ENCODE measurements around the gene F8. TPM values are rescaled to one million over a fixed set of nuclear protein-coding genes. Genes with fewer than 3 reads are reported as not detected.
"Not testable (repeated sequence)": the region's sequence is repeated elsewhere in the genome, so short reads cannot be mapped to it uniquely, and the experiment has no call there.

Gene F8
- total RNA-seq, 1 donor from 2014 or later, result 49.4 TPM

- no peak for DNase-seq
- ATAC-seq, result no peak
- intact Hi-C loops (cut with micrococcal nuclease), result no loop called here
These were observed 31.0 kb downstream of the F8 start for GRCh38 chrX:154991476-154991875.

DNA sequence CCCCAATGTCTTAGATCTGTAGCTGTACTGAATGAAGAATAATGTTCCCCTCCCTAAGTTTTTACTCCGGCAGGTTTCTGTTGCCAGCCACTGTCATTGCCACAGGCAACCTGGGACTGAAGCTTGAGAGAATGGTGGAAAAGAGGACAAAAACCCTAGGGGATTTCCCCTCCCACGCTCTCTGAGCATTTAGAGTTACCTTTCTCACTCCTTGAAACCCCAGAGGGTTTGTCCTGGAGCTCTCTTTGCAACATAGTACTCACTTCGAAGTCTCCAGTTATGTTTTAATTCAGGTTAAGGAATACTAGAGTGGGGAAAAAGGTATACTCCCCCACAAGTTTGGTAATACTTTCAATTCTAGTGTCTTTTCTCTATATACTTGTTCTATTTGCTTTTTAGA, 31.5 kb downstream of the F8 start:
- ATAC-seq (no peak), DNase-seq (no peak)
- intact Hi-C loops (cut with micrococcal nuclease), result no loop called here

DNA sequence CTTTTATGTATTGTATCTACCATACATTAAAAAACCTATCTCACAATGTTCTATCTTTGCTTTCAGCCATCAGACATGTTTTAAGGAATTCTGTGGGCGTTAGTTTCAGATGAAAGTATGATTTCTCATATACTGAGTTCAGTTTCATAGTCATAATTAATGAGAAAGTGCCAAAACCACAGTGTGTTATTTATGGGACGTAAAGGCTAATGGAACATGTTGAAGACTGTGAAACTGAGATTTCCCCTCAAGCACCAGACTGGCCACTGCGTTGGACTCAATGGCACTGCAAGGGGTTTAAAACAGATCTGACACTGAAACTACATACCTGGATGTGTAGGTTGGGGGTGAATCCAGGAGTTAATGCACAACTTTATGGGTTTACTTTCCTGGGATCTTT, 32.0 kb downstream of the F8 start:
- intact Hi-C loops (cut with micrococcal nuclease), result no loop called here
- no peak for ATAC-seq
- DNase-seq, result no peak

- ATAC-seq (no peak), DNase-seq (no peak)
- intact Hi-C loops (cut with micrococcal nuclease), result no loop called here
These were observed 33.8 kb downstream of the F8 start for GRCh38 chrX:154988719-154989118.

DNA sequence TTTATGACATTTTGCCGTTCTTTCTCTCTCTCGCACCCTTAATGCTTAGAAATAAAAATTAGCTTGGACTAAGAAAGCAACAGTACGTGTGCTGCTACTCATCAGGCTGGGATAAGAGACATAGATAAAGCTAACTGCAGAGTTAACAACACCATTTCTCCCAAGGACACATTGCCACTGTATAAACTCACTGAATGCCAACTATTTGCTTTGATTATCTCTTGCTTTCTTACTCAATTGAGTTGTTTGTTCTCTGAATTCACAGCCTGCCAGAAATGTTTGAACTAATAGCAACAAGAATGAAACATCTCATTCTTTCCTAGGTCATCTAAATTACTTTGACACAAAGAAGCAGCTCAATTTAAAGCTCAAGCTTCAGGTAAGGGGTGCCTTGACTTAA, 34.6 kb downstream of the F8 start:
- intact Hi-C loops (cut with micrococcal nuclease), result no loop called here
- ATAC-seq (no peak), DNase-seq (no peak)

DNA sequence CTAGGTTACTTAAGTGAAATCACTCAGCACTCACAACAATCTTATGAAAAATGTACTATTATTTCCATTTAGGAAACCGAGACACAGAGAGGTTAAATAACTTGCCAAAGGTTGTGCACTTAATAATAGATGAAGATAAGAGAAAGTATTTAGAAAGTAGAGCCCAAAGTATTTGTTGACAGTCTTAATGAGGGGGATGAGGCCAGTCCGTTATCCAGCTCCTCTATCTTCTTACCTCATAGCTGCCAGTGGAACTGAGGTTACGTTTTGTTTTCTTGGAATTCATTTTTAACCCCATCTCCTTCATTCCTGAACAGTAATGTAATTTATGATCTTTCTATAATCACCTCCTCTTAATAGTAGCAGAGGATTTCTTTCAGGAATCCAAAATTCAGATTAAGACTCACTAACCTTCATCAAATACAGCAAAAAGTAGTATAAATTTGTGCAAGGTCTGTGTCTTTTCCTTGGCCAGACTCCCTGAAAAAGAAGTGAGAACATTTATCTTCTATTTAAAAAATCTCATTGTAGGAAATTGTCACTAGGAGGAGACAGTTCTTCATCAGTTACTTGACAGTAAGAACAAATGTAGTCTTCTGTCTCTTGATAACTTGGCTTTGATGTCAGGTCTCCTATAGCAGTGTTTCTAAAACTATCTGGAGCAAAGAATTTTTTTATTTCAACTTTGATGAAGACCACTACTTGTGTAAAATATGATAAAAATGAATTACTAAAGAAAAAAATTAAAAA, 35.5 kb downstream of the F8 start:
- ATAC-seq (no peak), DNase-seq (no peak)
- intact Hi-C loops (cut with micrococcal nuclease), result no loop called here

DNA sequence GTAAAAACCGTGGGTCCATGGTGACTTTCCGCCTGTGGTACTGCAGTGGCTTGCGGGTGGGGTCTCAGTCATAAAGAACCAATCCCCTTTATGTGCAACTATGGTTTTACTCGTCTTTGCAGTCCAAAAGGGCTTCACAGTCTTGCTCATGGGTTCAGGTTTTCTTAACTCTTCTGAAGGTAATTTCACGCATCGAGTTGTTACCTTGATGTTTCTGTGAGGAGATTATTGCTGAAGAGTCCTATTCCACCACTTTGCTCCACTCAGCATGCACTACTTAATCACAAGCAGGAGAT, 41.5 kb downstream of the F8 start:
- ATAC-seq (no peak), DNase-seq (no peak)
- intact Hi-C loops (cut with micrococcal nuclease), result no loop called here

- peak; percentile 65 for DNase-seq
- peak; percentile 90 for ATAC-seq
- intact Hi-C loops (cut with micrococcal nuclease), result no loop called here
These were observed 42.0 kb downstream of the F8 start for GRCh38 chrX:154980330-154981115.

DNA sequence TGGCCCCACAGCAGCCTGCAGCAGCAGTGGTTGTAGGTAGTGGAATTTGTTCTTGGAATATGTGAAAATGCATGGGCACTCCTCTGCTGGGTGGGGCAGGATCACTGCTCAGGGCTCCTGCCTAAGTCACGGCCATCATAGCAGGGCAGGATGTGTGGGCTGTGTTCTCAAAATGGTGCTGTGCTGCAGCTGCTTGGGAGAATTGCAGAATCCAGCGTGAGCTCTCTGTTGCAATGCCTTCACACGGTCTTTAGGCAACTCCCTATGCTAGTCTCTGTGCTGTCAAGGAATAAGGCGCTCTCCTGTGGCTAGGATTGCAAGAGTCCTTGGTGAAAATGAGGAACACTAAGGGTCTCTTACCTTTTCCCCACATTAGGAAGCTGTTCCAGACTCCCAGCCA, 42.9 kb downstream of the F8 start:
- ATAC-seq (no peak), DNase-seq (no peak)
- intact Hi-C loops (cut with micrococcal nuclease), result loop anchor here (5.0 kb wide), 1 partner anchor 78 kb away; no protein-coding TSS in a partner anchor

GRCh38 chrX:154968353-154968752, 54.2 kb downstream of the F8 start:
- ATAC-seq (no peak), DNase-seq (no peak)
- intact Hi-C loops (cut with micrococcal nuclease), result no loop called here

DNA sequence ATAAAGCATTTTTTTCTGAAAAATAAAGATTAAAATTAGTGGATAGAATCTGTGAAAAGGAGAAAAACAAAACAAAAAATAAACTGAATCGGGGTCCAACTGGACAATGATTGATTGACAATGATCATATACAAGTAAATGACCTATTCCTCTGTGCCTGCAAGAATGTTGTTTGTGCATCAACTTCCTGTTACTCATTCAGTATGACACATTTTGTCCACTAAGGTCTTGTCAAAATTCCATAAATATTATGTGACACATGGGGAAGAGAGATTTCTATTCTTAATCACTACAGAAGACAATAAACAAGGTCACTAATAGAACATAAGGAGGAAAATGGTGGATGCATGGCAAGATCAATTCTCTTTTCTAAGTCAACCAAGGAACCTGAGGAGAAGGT, 54.9 kb downstream of the F8 start:
- ATAC-seq (no peak), DNase-seq (no peak)
- intact Hi-C loops (cut with micrococcal nuclease), result no loop called here

- no peak for ATAC-seq
- no peak for DNase-seq
- intact Hi-C loops (cut with micrococcal nuclease), result no loop called here
These were observed 60.6 kb downstream of the F8 start for GRCh38 chrX:154961947-154962346.

DNA sequence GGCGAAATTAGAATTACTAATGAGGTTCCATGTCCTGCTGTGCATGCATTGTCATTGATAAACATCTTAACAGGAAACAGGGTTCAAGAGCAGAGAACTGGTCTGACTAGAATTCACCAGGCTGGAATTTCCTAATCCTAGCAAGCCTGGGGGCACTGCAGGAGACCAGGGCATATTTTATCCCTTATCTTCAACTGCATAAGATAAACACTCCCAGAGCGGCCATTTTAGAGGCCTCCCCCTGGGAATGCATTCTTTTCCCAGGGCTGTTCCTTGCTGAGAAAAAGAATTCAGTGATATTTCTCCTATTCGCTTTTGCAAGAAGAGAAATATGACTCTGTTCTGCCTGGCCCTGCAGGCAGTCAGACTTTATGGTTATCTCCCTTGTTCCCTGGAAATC, 66.7 kb downstream of the F8 start:
- ATAC-seq; intact Hi-C loops (cut with micrococcal nuclease); DNase-seq: not testable (repeated sequence)

- intact Hi-C loops (cut with micrococcal nuclease); ATAC-seq; DNase-seq: not testable (repeated sequence)
These were observed 83.3 kb downstream of the F8 start for GRCh38 chrX:154939265-154939664.

DNA sequence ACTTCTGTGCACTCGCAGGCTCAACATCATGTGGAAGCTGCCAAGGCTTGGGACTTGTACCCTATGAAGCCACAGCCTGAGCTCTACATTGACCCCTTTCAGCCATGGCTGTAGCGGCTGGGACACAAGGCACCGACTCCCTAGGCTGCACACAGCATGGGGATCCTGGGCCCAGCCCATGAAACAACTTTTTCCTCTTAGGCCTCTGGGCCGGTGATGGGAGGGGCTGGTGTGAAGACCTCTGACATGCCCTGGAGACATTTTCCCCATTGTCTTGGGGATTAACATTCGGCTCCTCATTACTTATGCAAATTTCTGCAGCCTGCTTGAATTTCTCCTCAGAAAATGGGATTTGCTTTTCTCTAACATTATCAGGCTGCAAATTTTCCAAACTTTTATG, 97.8 kb downstream of the F8 start:
- ATAC-seq; DNase-seq; intact Hi-C loops (cut with micrococcal nuclease): not testable (repeated sequence)

DNA sequence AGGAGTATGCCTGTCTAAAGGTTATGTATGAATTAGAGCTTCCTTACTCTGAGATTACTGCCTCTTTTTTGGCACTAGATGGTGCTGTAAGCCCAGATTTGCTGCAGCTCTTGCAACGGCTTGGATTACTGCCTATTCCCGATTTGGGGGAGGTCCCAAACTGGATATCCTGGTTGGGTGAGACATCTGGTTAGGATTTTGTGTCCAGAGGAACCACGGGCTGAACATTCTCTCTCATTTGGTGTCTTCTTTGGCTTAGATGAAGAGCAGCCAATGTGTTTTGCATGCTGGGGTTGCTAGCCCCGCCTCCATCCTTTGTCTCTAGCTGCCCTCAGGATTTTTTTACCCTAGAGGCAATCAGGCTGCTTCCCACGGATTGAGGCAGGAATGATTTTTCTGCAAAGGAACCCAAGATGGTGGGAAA, 104.5 kb downstream of the F8 start:
- intact Hi-C loops (cut with micrococcal nuclease), result no loop called here
- DNase-seq, result peak; percentile 23
- ATAC-seq, result peak; percentile 63

DNA sequence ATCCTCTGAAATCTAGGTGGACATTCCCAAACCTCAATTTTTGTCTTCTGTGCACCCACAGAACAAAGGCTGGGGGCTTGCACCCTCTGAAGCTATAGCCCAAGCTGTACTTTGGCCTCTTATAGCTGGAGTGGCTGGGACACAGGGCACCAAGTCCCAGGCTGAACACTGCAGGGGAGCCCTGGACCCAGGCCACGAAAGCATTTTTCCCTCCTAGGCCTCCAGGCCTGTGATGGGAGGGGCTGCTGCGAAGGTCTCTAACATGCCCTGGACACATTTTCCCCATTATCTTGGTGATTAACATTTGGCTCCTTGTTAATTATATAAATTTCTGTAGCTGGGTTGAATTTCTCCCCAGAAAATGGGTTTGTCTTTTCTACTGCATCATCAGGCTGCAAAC, 108.5 kb downstream of the F8 start:
- no peak for ATAC-seq
- intact Hi-C loops (cut with micrococcal nuclease), result no loop called here
- DNase-seq, result no peak

GRCh38 chrX:154910528-154910927, 112.0 kb downstream of the F8 start:
- intact Hi-C loops (cut with micrococcal nuclease); DNase-seq; ATAC-seq: not testable (repeated sequence)

GRCh38 chrX:154910048-154910447, 112.5 kb downstream of the F8 start:
- ATAC-seq; intact Hi-C loops (cut with micrococcal nuclease); DNase-seq: not testable (repeated sequence)

GRCh38 chrX:154908821-154909220, 113.7 kb downstream of the F8 start:
- ATAC-seq (no peak), DNase-seq (no peak)
- intact Hi-C loops (cut with micrococcal nuclease), result no loop called here

GRCh38 chrX:154902408-154902807, 120.1 kb downstream of the F8 start:
- DNase-seq (no peak), ATAC-seq (no peak)

More at GRCh38 chrX:154902408-154902807, 120.1 kb downstream of the F8 start:
- intact Hi-C loops (cut with micrococcal nuclease), result no loop called here
